ENCODE data around the gene PLCG2.
"Not testable (repeated sequence)": the region's sequence is repeated elsewhere in the genome, so short reads cannot be mapped to it uniquely, and the experiment has no call there.

PLCG2 gene

GRCh38 chr16:81792828-81793227 lies 13.7 kb downstream of the PLCG2 start:
- no peak for DNase-seq

- DNase-seq, result no peak
Measured at GRCh38 chr16:81795193-81795592, 16.1 kb downstream of the PLCG2 start.

GRCh38 chr16:81796035-81796434 lies 16.9 kb downstream of the PLCG2 start:
- no peak for DNase-seq

- DNase-seq, result no peak
Measured at GRCh38 chr16:81796583-81797346, 17.7 kb downstream of the PLCG2 start.

- DNase-seq, result no peak
Measured at GRCh38 chr16:81797443-81797842, 18.4 kb downstream of the PLCG2 start.

- no peak for DNase-seq
Measured at GRCh38 chr16:81798311-81799137, 19.4 kb downstream of the PLCG2 start.

- no peak for DNase-seq
Measured at GRCh38 chr16:81799138-81799504, 20.0 kb downstream of the PLCG2 start.

GRCh38 chr16:81801724-81802123 lies 22.6 kb downstream of the PLCG2 start:
- not testable (repeated sequence) for DNase-seq

GRCh38 chr16:81803332-81803731 lies 24.2 kb downstream of the PLCG2 start:
- DNase-seq, result no peak

GRCh38 chr16:81804134-81804610 lies 25.1 kb downstream of the PLCG2 start:
- DNase-seq, result no peak

GRCh38 chr16:81806696-81807095 lies 27.6 kb downstream of the PLCG2 start:
- DNase-seq, result no peak

- DNase-seq, result no peak
Measured at GRCh38 chr16:81807767-81808358, 28.8 kb downstream of the PLCG2 start.

GRCh38 chr16:81808933-81809480 lies 29.9 kb downstream of the PLCG2 start:
- DNase-seq, result peak; percentile 23

- no peak for DNase-seq
Measured at GRCh38 chr16:81809567-81809966, 30.5 kb downstream of the PLCG2 start.

GRCh38 chr16:81810361-81810760 lies 31.3 kb downstream of the PLCG2 start:
- no peak for DNase-seq

- no peak for DNase-seq
Measured at GRCh38 chr16:81810894-81811538, 31.9 kb downstream of the PLCG2 start.

- DNase-seq, result no peak
Measured at GRCh38 chr16:81813648-81814047, 34.6 kb downstream of the PLCG2 start.

GRCh38 chr16:81814751-81815428 lies 35.8 kb downstream of the PLCG2 start:
- no peak for DNase-seq

GRCh38 chr16:81815429-81815766 lies 36.3 kb downstream of the PLCG2 start:
- no peak for DNase-seq

GRCh38 chr16:81816351-81816750 lies 37.3 kb downstream of the PLCG2 start:
- no peak for DNase-seq

GRCh38 chr16:81816793-81817210 lies 37.7 kb downstream of the PLCG2 start:
- DNase-seq, result no peak

GRCh38 chr16:81817296-81817695 lies 38.2 kb downstream of the PLCG2 start:
- DNase-seq, result no peak

Measured in activated gamma-delta T cell treated with Interleukin-2 at 50 U/mL for 16 hours (primary cell).